Suprapubic skin (tissue), 4 donors: ENCODE measurements around the gene PCSK5.

Experiments
- POLR2A ChIP-seq, 2 donors: fragments of 450-650 bp; IDR thresholded peaks; one replicate each; pipeline ENCODE4 v1.6.1; 2017; ENCODE audit warnings: antibody characterized with exemption in 2 of 2, mild to moderate bottlenecking in 2 of 2, moderate library complexity in 2 of 2
- POLR2AphosphoS5 ChIP-seq, 3 donors: sonication (generic); formaldehyde crosslinking; IDR thresholded peaks; one replicate each; pipeline ENCODE4 v1.6.1; 2017; ENCODE audit warnings: antibody characterized with exemption in 3 of 3
- TF ChIP-seq, protein P1 (sequence below), 2 donors: fragments of 200-600 bp in 1 of 2; fragments of 450-650 bp in 1 of 2; sonication (generic) in 1 of 2; IDR thresholded peaks; one replicate each; pipeline ENCODE4 v1.5.1; 2016 to 2019; ENCODE audit warnings: antibody characterized with exemption in 2 of 2, mild to moderate bottlenecking in 1 of 2, moderate library complexity in 1 of 2

DNA sequence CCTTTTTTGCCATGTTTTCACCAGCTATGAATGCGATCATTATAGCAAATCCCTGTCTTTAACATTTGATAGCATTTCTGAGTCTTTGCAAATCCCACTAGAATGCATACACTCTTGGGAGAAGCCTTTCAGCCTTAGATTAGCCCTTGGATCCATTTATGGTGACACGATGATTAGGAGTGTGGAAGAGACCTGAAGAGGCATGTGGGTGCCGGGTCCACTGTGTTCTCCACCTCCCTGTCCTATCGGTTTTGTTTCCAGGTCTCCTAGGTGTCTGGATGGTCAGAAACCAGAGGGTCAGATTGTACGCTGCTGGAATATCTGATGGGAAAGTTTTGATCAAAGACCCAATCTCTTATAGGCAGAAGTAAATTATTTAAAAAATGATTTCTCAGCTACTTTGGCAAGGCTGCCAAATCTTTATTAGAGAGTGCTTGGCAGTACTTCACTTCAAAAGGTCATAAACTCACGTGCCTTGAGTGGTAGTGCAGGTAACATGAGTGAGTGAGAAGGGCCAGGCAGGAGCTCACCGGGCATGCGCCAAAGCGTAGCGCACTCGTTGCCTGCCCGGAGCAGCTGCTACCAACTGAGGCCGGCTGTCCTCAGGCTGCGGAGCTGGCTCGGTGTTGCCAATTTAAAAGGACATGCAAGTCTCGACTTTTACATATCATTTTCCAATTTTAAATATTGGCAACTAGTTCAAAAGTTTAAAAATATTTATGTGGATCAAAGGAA lies 51.3 kb downstream of the PCSK5 start:
- TF ChIP-seq, protein P1, sequence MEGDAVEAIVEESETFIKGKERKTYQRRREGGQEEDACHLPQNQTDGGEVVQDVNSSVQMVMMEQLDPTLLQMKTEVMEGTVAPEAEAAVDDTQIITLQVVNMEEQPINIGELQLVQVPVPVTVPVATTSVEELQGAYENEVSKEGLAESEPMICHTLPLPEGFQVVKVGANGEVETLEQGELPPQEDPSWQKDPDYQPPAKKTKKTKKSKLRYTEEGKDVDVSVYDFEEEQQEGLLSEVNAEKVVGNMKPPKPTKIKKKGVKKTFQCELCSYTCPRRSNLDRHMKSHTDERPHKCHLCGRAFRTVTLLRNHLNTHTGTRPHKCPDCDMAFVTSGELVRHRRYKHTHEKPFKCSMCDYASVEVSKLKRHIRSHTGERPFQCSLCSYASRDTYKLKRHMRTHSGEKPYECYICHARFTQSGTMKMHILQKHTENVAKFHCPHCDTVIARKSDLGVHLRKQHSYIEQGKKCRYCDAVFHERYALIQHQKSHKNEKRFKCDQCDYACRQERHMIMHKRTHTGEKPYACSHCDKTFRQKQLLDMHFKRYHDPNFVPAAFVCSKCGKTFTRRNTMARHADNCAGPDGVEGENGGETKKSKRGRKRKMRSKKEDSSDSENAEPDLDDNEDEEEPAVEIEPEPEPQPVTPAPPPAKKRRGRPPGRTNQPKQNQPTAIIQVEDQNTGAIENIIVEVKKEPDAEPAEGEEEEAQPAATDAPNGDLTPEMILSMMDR (IDR thresholded peaks at IDR 0.05), result no peak
- TF ChIP-seq POLR2A (IDR thresholded peaks at IDR 0.05) (no peak), POLR2AphosphoS5 (IDR thresholded peaks at IDR 0.05) (no peak)
